ENCODE measurements around the gene TRIO. TPM values are rescaled to one million over a fixed set of nuclear protein-coding genes. Genes with fewer than 3 reads are reported as not detected.
A peak's percentile ranks its signal among the peaks of the same experiment; 100 is the strongest.

The TRIO gene
- total RNA-seq, 6 experiments from 2014 or later = 167 to 219 (median 190) TPM

DNA sequence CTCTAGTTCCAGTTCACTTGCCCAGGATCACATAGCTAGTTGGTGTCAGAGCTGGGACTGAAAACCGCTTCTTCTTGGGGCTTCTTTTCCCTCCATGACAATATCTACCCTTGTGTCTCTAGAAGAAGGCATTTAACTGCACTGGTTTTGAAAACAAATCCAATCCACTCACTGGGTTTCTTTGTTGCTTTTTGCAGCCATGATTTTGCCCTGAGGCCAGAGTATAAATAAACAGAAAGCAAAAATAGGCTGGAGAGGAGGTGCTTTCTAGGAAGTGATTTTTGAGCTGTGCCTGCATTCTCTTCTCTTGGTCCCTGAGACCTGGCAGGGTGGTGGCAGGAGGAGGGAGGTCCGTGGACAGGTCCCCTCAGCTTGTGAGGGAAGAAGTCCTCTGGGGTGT, 6.9 kb upstream of the TRIO start:
- Mint-ChIP-seq H3K4me3 (no peak overlapping the region), H3K9me3 (peaks cover 7% of the 10 kb centered on the region), H3K4me1 (ENCODE audit: low read depth) (peaks cover 30% of the 10 kb centered on the region), H3K36me3 (ENCODE audit: low read depth) (peaks cover 12% of the 10 kb centered on the region), H3K27me3 (ENCODE audit: insufficient read depth) (no peaks in the 10 kb centered on the region), H3K27ac (no peak overlapping the region)
- no peak for TF ChIP-seq CTCF (IDR thresholded peaks at IDR 0.05)
- DNase-seq = peak; percentile 36

GRCh38 chr5:14138608-14139540, 4.3 kb upstream of the TRIO start:
- no peak for TF ChIP-seq CTCF (IDR thresholded peaks at IDR 0.05)
- Mint-ChIP-seq H3K4me3 (no peak overlapping the region), H3K27ac (no peak overlapping the region), H3K9me3 (peaks cover 7% of the 10 kb centered on the region), H3K27me3 (ENCODE audit: insufficient read depth) (no peaks in the 10 kb centered on the region; the same call in 1 of the 2 replicates), H3K36me3 (ENCODE audit: low read depth) (peaks cover 12% of the 10 kb centered on the region), H3K4me1 (ENCODE audit: low read depth) (peaks cover 44% of the 10 kb centered on the region)
- DNase-seq = no peak

DNA sequence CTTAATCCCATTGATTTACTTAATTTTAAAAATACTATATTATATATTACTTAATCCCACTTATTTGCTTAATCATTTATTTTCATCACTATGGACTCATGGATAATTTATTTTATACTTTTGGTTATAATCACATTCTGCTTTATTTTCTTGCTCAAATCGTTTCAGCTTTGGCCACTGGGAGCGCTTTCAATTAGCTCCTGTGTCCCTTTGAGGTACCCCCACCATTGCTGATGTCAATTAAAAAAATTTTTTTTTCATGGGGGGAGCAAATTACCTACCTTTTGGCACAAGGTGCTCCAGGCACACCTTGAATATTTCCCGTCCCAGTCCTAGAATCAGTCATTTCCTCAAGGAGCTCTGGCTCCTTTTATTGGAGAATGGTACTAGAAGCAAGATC, 1.4 kb upstream of the TRIO start:
- Mint-ChIP-seq H3K9me3 (no peaks in the 10 kb centered on the region), H3K27me3 (ENCODE audit: insufficient read depth) (peaks cover 8% of the 10 kb centered on the region), H3K27ac (no peak overlapping the region), H3K4me1 (ENCODE audit: low read depth) (peaks cover 33% of the 10 kb centered on the region), H3K36me3 (ENCODE audit: low read depth) (peaks cover 26% of the 10 kb centered on the region), H3K4me3 (peak overlapping the region; percentile 86)
- DNase-seq = no peak
- peak; percentile 29 for TF ChIP-seq CTCF (IDR thresholded peaks at IDR 0.05)

GRCh38 chr5:14142202-14142826, 828 bp upstream of the TRIO start:
- H3K4me1 Mint-ChIP-seq (ENCODE audit: low read depth) = peaks cover 32% of the 10 kb centered on the region
- peaks cover 8% of the 10 kb centered on the region for H3K27me3 Mint-ChIP-seq (ENCODE audit: insufficient read depth)
- no peaks in the 10 kb centered on the region for H3K9me3 Mint-ChIP-seq
- peak overlapping the region; percentile 83 for H3K27ac Mint-ChIP-seq
- H3K4me3 Mint-ChIP-seq = peak overlapping the region; percentile 86
- no peak for DNase-seq
- TF ChIP-seq CTCF (IDR thresholded peaks at IDR 0.05) = no peak
- H3K36me3 Mint-ChIP-seq (ENCODE audit: low read depth) = peaks cover 30% of the 10 kb centered on the region

GRCh38 chr5:14143546-14143840, 351 bp downstream of the TRIO start:
- DNase-seq = no peak
- Mint-ChIP-seq H3K27me3 (ENCODE audit: insufficient read depth) (peaks cover 8% of the 10 kb centered on the region), H3K9me3 (no peaks in the 10 kb centered on the region), H3K4me3 (no peak overlapping the region), H3K27ac (no peak overlapping the region), H3K4me1 (ENCODE audit: low read depth) (peaks cover 32% of the 10 kb centered on the region), H3K36me3 (ENCODE audit: low read depth) (peaks cover 40% of the 10 kb centered on the region)
- TF ChIP-seq CTCF (IDR thresholded peaks at IDR 0.05) = no peak

All from HFFc6 (cell line).